GM12878 (cell line): ENCODE data around the gene LRBA. TPM values are rescaled to one million over a fixed set of nuclear protein-coding genes. Genes with fewer than 3 reads are reported as not detected.

Experiments
- ATAC-seq: fragments of 200-7000 bp; cut with Tn5 transposase; 3 replicates; pipeline ENCODE4 v1.9.1; 2020; ENCODE audit warnings: mild to moderate bottlenecking, moderate library complexity
- BruUV-seq: library from RNA; stranded (reverse); fragments of 400-500 nt; replicated peaks from 2 replicates; lab custom pipeline; 2021; lab: Mats Ljungman, UMichigan
- CTCF ChIA-PET: fragments of 300-600 bp; sonication (Branson Sonifier 250); formaldehyde crosslinking; extraction: SDS; loops from one replicate; lab custom pipeline; 2021; ENCODE audit warnings: inconsistent platforms; lab: Yijun Ruan, JAX
- POLR2A ChIA-PET: fragments of 350-600 bp; formaldehyde crosslinking; extraction: SDS; loops from one replicate; lab custom pipeline; 2021; ENCODE audit warnings: inconsistent platforms; lab: Charles Lee
- RAD21 ChIA-PET: fragments of 300-600 bp; sonication (Branson Sonifier 250); formaldehyde crosslinking; loops from one replicate; lab custom pipeline; 2023; ENCODE audit warnings: antibody characterized with exemption; ENCODE audit not compliant: unreplicated experiment; lab: Charles Lee
- SMC1A ChIA-PET: fragments of 300-600 bp; sonication (Branson Sonifier 250); formaldehyde crosslinking; loops from one replicate; lab custom pipeline; 2023; ENCODE audit not compliant: unreplicated experiment, uncharacterized antibody; lab: Charles Lee
- DNase-seq: peaks from one replicate; pipeline ENCODE4 v3.0.0-alpha.2; 2011; ENCODE audit warnings: low read depth, low spot score
- FAIRE-seq: peaks from 3 replicates; lab custom pipeline; 2011; peaks lifted over from hg19 to GRCh38; lab: Jason Lieb, UNC
- H2AFZ ChIP-seq: 2 replicates; pipeline ENCODE4 v1.6.0; 2011; ENCODE audit warnings: low read depth, low read length, control low read depth; ENCODE audit not compliant: control insufficient read depth
- H3K27ac ChIP-seq: 2 replicates; pipeline ENCODE4 v1.5.1; 2011; ENCODE audit warnings: control low read depth; ENCODE audit not compliant: control insufficient read depth, insufficient read depth
- H3K27me3 ChIP-seq, 2 experiments: replicated peaks in 1 of 2; 2 replicates each; pipeline versions ENCODE4 v1.6.0 to v1.6.1; 2011; ENCODE audit warnings: low read length in 1 of 2; ENCODE audit not compliant: control insufficient read depth in 2 of 2, insufficient read depth in 2 of 2
- H3K36me3 ChIP-seq, 2 experiments: 2 replicates each; pipeline ENCODE4 v1.5.1; 2011; ENCODE audit warnings: low read length in 1 of 2; ENCODE audit not compliant: control insufficient read depth in 2 of 2, insufficient read depth in 2 of 2
- H3K4me1 ChIP-seq: 2 replicates; pipeline ENCODE4 v1.6.1; 2011; ENCODE audit warnings: mild to moderate bottlenecking, low read length, moderate library complexity, mixed read lengths; ENCODE audit not compliant: control insufficient read depth, insufficient read depth
- H3K4me2 ChIP-seq: 2 replicates; pipeline ENCODE4 v1.6.0; 2011; ENCODE audit warnings: control low read depth; ENCODE audit not compliant: control insufficient read depth, insufficient read depth
- H3K4me3 ChIP-seq: fragments of 200-600 bp; sonication (generic); 2 replicates; pipeline ENCODE4 v1.5.1; 2016
- H3K79me2 ChIP-seq: 2 replicates; pipeline ENCODE4 v1.6.0; 2011; ENCODE audit warnings: low read length; ENCODE audit not compliant: control insufficient read depth, insufficient read depth
- H3K9ac ChIP-seq: 2 replicates; pipeline ENCODE4 v1.8.0; 2011; ENCODE audit warnings: low read length, control low read depth, mixed read lengths; ENCODE audit not compliant: control insufficient read depth, insufficient read depth
- H3K9me3 ChIP-seq: replicated peaks from 3 replicates; pipeline ENCODE4 v1.5.1; 2011; ENCODE audit warnings: mild to moderate bottlenecking, low read length; ENCODE audit not compliant: control insufficient read depth, insufficient read depth
- H4K20me1 ChIP-seq: 2 replicates; pipeline ENCODE4 v1.6.0; 2011; ENCODE audit not compliant: control insufficient read depth, insufficient read depth
- ATF3 ChIP-seq: IDR thresholded peaks from 2 replicates; pipeline ENCODE4 v1.6.1; 2011; ENCODE audit warnings: low read depth, mild to moderate bottlenecking, low read length, moderate library complexity, borderline replicate concordance; ENCODE audit errors: extremely low read depth
- CUX1 ChIP-seq: IDR thresholded peaks from 2 replicates; pipeline ENCODE4 v1.6.1; 2012; ENCODE audit warnings: improper control_type of control experiment, low read depth, low read length; ENCODE audit not compliant: insufficient replicate concordance
- GABPA ChIP-seq: IDR thresholded peaks from 2 replicates; pipeline ENCODE4 v1.6.1; 2014; ENCODE audit warnings: antibody characterized with exemption, low read depth, mild to moderate bottlenecking, inconsistent platforms
- GATAD2B ChIP-seq: fragments of 450-650 bp; conservative IDR thresholded peaks from 2 replicates; pipeline ENCODE4 v1.6.1; 2017; ENCODE audit warnings: low read depth, mild to moderate bottlenecking, moderate library complexity
- IKZF2 ChIP-seq, 2 experiments: fragments of 450-650 bp; IDR thresholded peaks; 2 replicates each; pipeline ENCODE4 v1.6.1; 2017; ENCODE audit warnings: mild to moderate bottlenecking in 2 of 2, moderate library complexity in 2 of 2
- KDM1A ChIP-seq: fragments of 200-600 bp; sonication (generic); IDR thresholded peaks from 2 replicates; pipeline ENCODE4 v1.6.1; 2016; ENCODE audit warnings: borderline replicate concordance
- LARP7 ChIP-seq: fragments of 450-650 bp; IDR thresholded peaks from 2 replicates; pipeline ENCODE4 v1.6.1; 2017; ENCODE audit warnings: mild to moderate bottlenecking
- MAX ChIP-seq: IDR thresholded peaks from 2 replicates; pipeline ENCODE4 v1.6.1; 2012; ENCODE audit warnings: low read depth, low read length, improper control_type of control experiment
- MTA3 ChIP-seq: IDR thresholded peaks from 2 replicates; pipeline ENCODE4 v1.6.1; 2012; ENCODE audit warnings: low read length, inconsistent platforms, borderline replicate concordance
- MXI1 ChIP-seq: fragments of 150-350 bp; IDR thresholded peaks from 2 replicates; pipeline ENCODE4 v1.6.1; 2011; ENCODE audit warnings: low read depth, mild to moderate bottlenecking, inconsistent platforms, low read length, improper control_type of control experiment
- POLR2AphosphoS2 ChIP-seq: IDR thresholded peaks from 2 replicates; pipeline ENCODE4 v1.6.1; 2011; ENCODE audit warnings: low read depth, mild to moderate bottlenecking, low read length, improper control_type of control experiment, moderate library complexity
- POLR2AphosphoS5 ChIP-seq: IDR thresholded peaks from 2 replicates; pipeline ENCODE4 v1.6.1; 2011; ENCODE audit warnings: mild to moderate bottlenecking, low read length, inconsistent platforms
- RB1 ChIP-seq: fragments of 450-650 bp; formaldehyde crosslinking; IDR thresholded peaks from 2 replicates; pipeline ENCODE4 v1.6.1; 2017; ENCODE audit warnings: mild to moderate bottlenecking, borderline replicate concordance
- RELB ChIP-seq: fragments of 450-650 bp; IDR thresholded peaks from 2 replicates; pipeline ENCODE4 v1.6.1; 2017; ENCODE audit warnings: low read depth, mild to moderate bottlenecking, moderate library complexity
- SREBF2 ChIP-seq: IDR thresholded peaks from 2 replicates; pipeline ENCODE4 v1.6.1; 2012; ENCODE audit warnings: mild to moderate bottlenecking, low read length
- ZZZ3 ChIP-seq: IDR thresholded peaks from 2 replicates; pipeline ENCODE4 v1.6.1; 2011; ENCODE audit warnings: low read depth; ENCODE audit not compliant: control insufficient read depth, insufficient read length
- WGBS: methylation state at CpG from one replicate; pipeline ENCODE4 v1.1.6; 2016; ENCODE audit warnings: low lambda C conversion rate; ENCODE audit not compliant: insufficient replicate concordance, insufficient coverage; ENCODE audit errors: missing lambda C conversion rate; 5-methylcytosine and 5-hydroxymethylcytosine counted together
- in situ Hi-C: fragments of 300-500 bp; cut with MboI; formaldehyde crosslinking; loops from 9 replicates; pipeline ENCODE4 v1.14.3; 2018; ENCODE audit warnings: mixed read lengths
- intact Hi-C: fragments of 100-400 bp; cut with micrococcal nuclease; formaldehyde crosslinking; loops from one replicate; pipeline ENCODE4 v1.14.2; 2022; ENCODE audit not compliant: unreplicated experiment
- polyA plus RNA-seq, 11 experiments: library from polyadenylated mRNA; depleted of rRNA in 4 of 11; unstranded in 6 of 11; stranded (reverse) in 5 of 11; fragments of >200 nt; fragmentation: Nextera tagmentation in 4 of 11; fragmentation: Illumina TruSeq in 1 of 11; extraction: Ambion mirVana in 4 of 11; extraction: Trizol in 1 of 11; gene quantifications; 1 replicate in 1 of 11; 2 replicates in 10 of 11; pipeline versions ENCODE4 v1.2.1 to v1.2.3, GENCODE V29; 2011 to 2016; ENCODE audit warnings: inconsistent platforms in 2 of 11, missing spikeins in 2 of 11, low read depth in 1 of 11
- total RNA-seq, 4 experiments: library from RNA; depleted of rRNA in 3 of 4; stranded (reverse); fragments of >200 nt in 3 of 4; fragmentation: Illumina TruSeq in 1 of 4; extraction: Trizol in 1 of 4; gene quantifications; 2 replicates each; pipeline versions ENCODE4 v1.2.1 to v1.2.3, GENCODE V29; 2013 to 2021

Gene LRBA
- total and polyA plus RNA-seq, 10 of the 15 experiments (the other 5 are each of a cell fraction or from before 2014, with no cell fraction given), result 20.3 to 93.4 (median 55.0) TPM

- Histone ChIP-seq H3K36me3 (no peaks in the 10 kb centered on the region; a peak in 2 of 4 replicates), H3K79me2 (no peaks in the 10 kb centered on the region), H3K9ac (no peak overlapping the region), H3K4me1 (no peaks in the 10 kb centered on the region), H2AFZ (no peak overlapping the region), H3K9me3 (no peaks in the 10 kb centered on the region), H3K4me3 (no peak overlapping the region), H3K27ac (no peak overlapping the region), H4K20me1 (no peaks in the 10 kb centered on the region), H3K27me3 (no peaks in the 10 kb centered on the region), H3K4me2 (no peak overlapping the region)
- FAIRE-seq, result no peak
- intact Hi-C loops (no loop called here), in situ Hi-C loops (no loop called here)
- BruUV-seq, result no TSS peak
- TF ChIP-seq POLR2AphosphoS2 (no peak), MAX (no peak), RB1 (no peak), SREBF2 (no peak), RELB (no peak), POLR2AphosphoS5 (no peak), KDM1A (no peak), MTA3 (no peak), GABPA (no peak), MXI1 (no peak), CUX1 (no peak), ZZZ3 (no peak), GATAD2B (no peak), ATF3 (no peak), LARP7 (no peak), IKZF2 (IDR thresholded peaks at IDR 0.05) (no peak)
- CTCF ChIA-PET, result interaction anchor here (0.9 kb wide), 1 partner anchor 9 kb away, joined by 3 read pairs; no protein-coding TSS in a partner anchor
- RAD21 ChIA-PET, result no interaction called here
- SMC1A ChIA-PET, result interaction anchor here (1.2 to 1.8 kb wide), 4 partner anchors 11 to 46 kb away, joined by 3 to 6 read pairs (median 4); no protein-coding TSS in a partner anchor
- no peak for ATAC-seq
- DNase-seq, result no peak
- POLR2A ChIA-PET, result interaction anchor here (1.0 kb wide), 1 partner anchor 8 kb away, joined by 4 read pairs; no protein-coding TSS in a partner anchor
- WGBS, result 50% methylated on average over 2 of the region's 2 CpGs
Measured at GRCh38 chr4:150318527-150318926, 696.6 kb downstream of the LRBA start.
